ENCODE measurements around the gene MROH7.
"Not testable (repeated sequence)": the region's sequence is repeated elsewhere in the genome, so short reads cannot be mapped to it uniquely, and the experiment has no call there.

GRCh38 chr1:54635804-54636203, 5.8 kb upstream of the MROH7 start:
- TF ChIP-seq, protein P1, sequence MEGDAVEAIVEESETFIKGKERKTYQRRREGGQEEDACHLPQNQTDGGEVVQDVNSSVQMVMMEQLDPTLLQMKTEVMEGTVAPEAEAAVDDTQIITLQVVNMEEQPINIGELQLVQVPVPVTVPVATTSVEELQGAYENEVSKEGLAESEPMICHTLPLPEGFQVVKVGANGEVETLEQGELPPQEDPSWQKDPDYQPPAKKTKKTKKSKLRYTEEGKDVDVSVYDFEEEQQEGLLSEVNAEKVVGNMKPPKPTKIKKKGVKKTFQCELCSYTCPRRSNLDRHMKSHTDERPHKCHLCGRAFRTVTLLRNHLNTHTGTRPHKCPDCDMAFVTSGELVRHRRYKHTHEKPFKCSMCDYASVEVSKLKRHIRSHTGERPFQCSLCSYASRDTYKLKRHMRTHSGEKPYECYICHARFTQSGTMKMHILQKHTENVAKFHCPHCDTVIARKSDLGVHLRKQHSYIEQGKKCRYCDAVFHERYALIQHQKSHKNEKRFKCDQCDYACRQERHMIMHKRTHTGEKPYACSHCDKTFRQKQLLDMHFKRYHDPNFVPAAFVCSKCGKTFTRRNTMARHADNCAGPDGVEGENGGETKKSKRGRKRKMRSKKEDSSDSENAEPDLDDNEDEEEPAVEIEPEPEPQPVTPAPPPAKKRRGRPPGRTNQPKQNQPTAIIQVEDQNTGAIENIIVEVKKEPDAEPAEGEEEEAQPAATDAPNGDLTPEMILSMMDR (tag by site-specific recombination; IDR thresholded peaks at IDR 0.05): not testable (repeated sequence)
- TF ChIP-seq ZNF114 (tag by site-specific recombination; IDR thresholded peaks at IDR 0.05): not testable (repeated sequence)
